Stimulated activated memory B cell treated with anti-CD40 and anti-IgM and Interleukin-4, amounts not matched to agents 10 μg/mL and 1 μg/mL and 100 μg/mL, for 72 hours (primary cell): ENCODE results near the gene GABRA5.

Experiments used
- ATAC-seq: fragments of 150-1000 bp; cut with Tn5 transposase; 2 replicates; pipeline ENCODE4 v1.10.0; 2021
- H3K27ac Mint-ChIP-seq: one replicate; pipeline ENCODE4 v1.8.0; 2022; ENCODE audit warnings: mild to moderate bottlenecking, mixed read lengths
- H3K27me3 Mint-ChIP-seq: one replicate; pipeline ENCODE4 v1.8.0; 2022; ENCODE audit warnings: mixed read lengths
- H3K36me3 Mint-ChIP-seq: one replicate; pipeline ENCODE4 v1.8.0; 2022; ENCODE audit warnings: mixed read lengths
- H3K4me1 Mint-ChIP-seq: one replicate; pipeline ENCODE4 v1.8.0; 2022; ENCODE audit warnings: mixed read lengths
- H3K4me3 Mint-ChIP-seq: one replicate; pipeline ENCODE4 v1.8.0; 2022; ENCODE audit warnings: mild to moderate bottlenecking, moderate library complexity, mixed read lengths
- H3K9me3 Mint-ChIP-seq: one replicate; pipeline ENCODE4 v1.8.0; 2022; ENCODE audit warnings: mixed read lengths

The GABRA5 gene

DNA sequence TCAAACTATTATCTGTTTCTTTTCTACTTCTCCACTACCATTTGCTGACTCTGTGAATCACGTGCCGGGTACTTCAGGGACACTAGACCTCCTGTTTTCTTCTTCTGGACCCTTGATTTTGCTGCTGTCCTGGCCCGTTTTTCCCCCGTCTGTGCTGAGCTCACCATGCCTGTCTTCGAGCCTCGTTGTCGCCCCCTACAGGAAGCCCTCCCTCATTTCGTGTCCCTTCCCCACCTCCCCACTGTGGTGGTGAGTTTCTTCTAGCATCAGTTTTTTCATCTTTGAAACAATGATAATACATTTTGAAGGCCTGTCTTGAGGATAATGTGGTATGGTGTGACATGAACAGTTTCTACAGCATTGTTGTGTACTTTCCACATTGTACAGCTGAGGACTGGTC is 117.0 kb downstream of the GABRA5 start:
- Mint-ChIP-seq H3K4me1 (no peaks in the 10 kb centered on the region), H3K27ac (no peak overlapping the region), H3K4me3 (no peak overlapping the region), H3K36me3 (no peaks in the 10 kb centered on the region), H3K27me3 (no peaks in the 10 kb centered on the region), H3K9me3 (peaks cover 3% of the 10 kb centered on the region)
- no peak for ATAC-seq

DNA sequence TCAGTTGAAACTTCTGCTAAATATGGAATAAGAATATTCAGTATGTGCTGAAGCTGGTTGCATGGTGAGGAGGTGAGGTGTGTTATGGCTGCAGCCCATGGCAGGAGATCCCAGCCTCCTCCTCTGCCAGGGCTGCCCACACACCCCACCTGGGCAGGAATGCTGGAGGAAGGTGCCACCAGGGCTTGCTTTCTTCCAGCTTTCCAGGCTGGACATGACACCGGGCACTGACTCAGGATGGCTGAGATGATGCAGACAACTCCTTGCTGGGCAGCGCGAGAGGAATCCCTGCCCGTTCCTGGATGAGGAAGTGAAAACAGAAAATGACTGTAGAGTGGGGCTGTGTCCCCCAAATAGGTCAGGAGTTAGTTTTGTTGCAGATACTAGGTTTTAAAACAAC is 118.2 kb downstream of the GABRA5 start:
- no peaks in the 10 kb centered on the region for H3K36me3 Mint-ChIP-seq
- no peak for ATAC-seq
- peaks cover 3% of the 10 kb centered on the region for H3K9me3 Mint-ChIP-seq
- no peaks in the 10 kb centered on the region for H3K27me3 Mint-ChIP-seq
- H3K4me3 Mint-ChIP-seq, result no peak overlapping the region
- no peak overlapping the region for H3K27ac Mint-ChIP-seq
- H3K4me1 Mint-ChIP-seq, result no peaks in the 10 kb centered on the region

DNA sequence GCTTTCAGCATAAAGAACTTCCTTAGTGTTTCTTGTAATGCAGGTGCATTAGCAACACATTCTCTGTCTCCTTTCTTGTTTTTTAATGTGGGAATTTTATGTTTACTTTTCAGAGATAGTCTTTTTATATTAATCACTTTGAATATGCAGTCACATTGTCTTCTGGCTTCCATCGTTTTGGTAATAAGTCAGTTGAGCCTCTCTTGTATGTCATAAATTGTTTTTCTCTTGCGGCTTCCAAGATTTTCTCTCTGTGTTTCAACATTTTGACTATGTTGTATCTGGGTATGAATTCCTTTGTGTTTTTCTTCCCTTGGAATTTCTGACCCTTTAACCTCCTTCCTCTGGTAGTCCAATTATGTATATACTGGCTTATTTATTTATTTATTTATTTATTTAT is 129.4 kb downstream of the GABRA5 start:
- Mint-ChIP-seq H3K36me3 (no peaks in the 10 kb centered on the region), H3K27me3 (peaks cover 8% of the 10 kb centered on the region), H3K4me1 (no peaks in the 10 kb centered on the region), H3K4me3 (no peak overlapping the region), H3K27ac (no peak overlapping the region), H3K9me3 (peaks cover 15% of the 10 kb centered on the region)
- ATAC-seq, result no peak
